GM12878 (cell line): Measurements from ENCODE around the gene PALLD. TPM values are rescaled to one million over a fixed set of nuclear protein-coding genes. Genes with fewer than 3 reads are reported as not detected.

Source experiments
- CHD2 ChIP-seq: IDR thresholded peaks from 2 replicates; pipeline ENCODE4 v1.6.1; 2011; ENCODE audit warnings: low read depth, low read length, improper control_type of control experiment, borderline replicate concordance
- CHD4 ChIP-seq: fragments of 200-600 bp; sonication (generic); IDR thresholded peaks from 2 replicates; pipeline ENCODE4 v1.6.1; 2016; ENCODE audit warnings: mild to moderate bottlenecking
- CREB1 ChIP-seq: IDR thresholded peaks from 2 replicates; pipeline ENCODE4 v1.6.1; 2012; ENCODE audit warnings: low read depth, mild to moderate bottlenecking, inconsistent platforms
- CTCF ChIP-seq, 3 experiments: IDR thresholded peaks in 2 of 3; conservative IDR thresholded peaks in 1 of 3; 2 replicates each; pipeline ENCODE4 v1.5.1; 2011; ENCODE audit warnings: low read depth in 3 of 3, low read length in 3 of 3, mild to moderate bottlenecking in 3 of 3, control low read depth in 2 of 3, moderate library complexity in 2 of 3, inconsistent platforms in 1 of 3, mixed read lengths in 1 of 3; ENCODE audit not compliant: control insufficient read depth in 2 of 3, insufficient read depth in 1 of 3; ENCODE audit errors: extremely low read depth in 1 of 3
- E2F8 ChIP-seq: fragments of 450-650 bp; IDR thresholded peaks from 2 replicates; pipeline ENCODE4 v1.6.1; 2018; ENCODE audit warnings: mild to moderate bottlenecking, low read depth, moderate library complexity; ENCODE audit not compliant: partially characterized antibody
- GABPA ChIP-seq: IDR thresholded peaks from 2 replicates; pipeline ENCODE4 v1.6.1; 2014; ENCODE audit warnings: antibody characterized with exemption, low read depth, mild to moderate bottlenecking, inconsistent platforms
- HCFC1 ChIP-seq: fragments of 150-350 bp; IDR thresholded peaks from 2 replicates; pipeline ENCODE4 v1.6.1; 2014; ENCODE audit warnings: low read length
- KDM1A ChIP-seq: fragments of 200-600 bp; sonication (generic); IDR thresholded peaks from 2 replicates; pipeline ENCODE4 v1.6.1; 2016; ENCODE audit warnings: borderline replicate concordance
- NFYA ChIP-seq: IDR thresholded peaks from 2 replicates; pipeline ENCODE4 v1.6.1; 2011; ENCODE audit warnings: low read depth, mild to moderate bottlenecking, low read length, improper control_type of control experiment, borderline replicate concordance
- RAD21 ChIP-seq: IDR thresholded peaks from 2 replicates; pipeline ENCODE4 v1.6.1; 2011; ENCODE audit warnings: mild to moderate bottlenecking, low read depth, low read length, moderate library complexity; ENCODE audit not compliant: insufficient read depth
- RBBP5 ChIP-seq: fragments of 200-600 bp; sonication (generic); conservative IDR thresholded peaks from 2 replicates; pipeline ENCODE4 v1.6.1; 2016
- RELB ChIP-seq: fragments of 450-650 bp; IDR thresholded peaks from 2 replicates; pipeline ENCODE4 v1.6.1; 2017; ENCODE audit warnings: low read depth, mild to moderate bottlenecking, moderate library complexity
- SRF ChIP-seq, 2 experiments: IDR thresholded peaks; 2 replicates each; pipeline ENCODE4 v1.6.1; 2011; ENCODE audit warnings: low read depth in 2 of 2, low read length in 2 of 2, mild to moderate bottlenecking in 1 of 2, moderate library complexity in 1 of 2
- SUPT20H ChIP-seq: IDR thresholded peaks from 2 replicates; pipeline ENCODE4 v1.6.1; 2011; ENCODE audit warnings: low read depth, mild to moderate bottlenecking, low read length, moderate library complexity, borderline replicate concordance; ENCODE audit not compliant: control insufficient read depth
- TBL1XR1 ChIP-seq: IDR thresholded peaks from 2 replicates; pipeline ENCODE4 v1.6.1; 2012; ENCODE audit warnings: low read depth, low read length, improper control_type of control experiment
- WRNIP1 ChIP-seq: IDR thresholded peaks from 2 replicates; pipeline ENCODE4 v1.6.1; 2011; ENCODE audit warnings: low read depth, low read length, improper control_type of control experiment, borderline replicate concordance
- ZNF24 ChIP-seq: fragments of 450-650 bp; IDR thresholded peaks from 2 replicates; pipeline ENCODE4 v1.6.1; 2017; ENCODE audit warnings: antibody characterized with exemption, mild to moderate bottlenecking
- polyA plus RNA-seq, 11 experiments: library from polyadenylated mRNA; depleted of rRNA in 4 of 11; unstranded in 6 of 11; stranded (reverse) in 5 of 11; fragments of >200 nt; fragmentation: Nextera tagmentation in 4 of 11; fragmentation: Illumina TruSeq in 1 of 11; extraction: Ambion mirVana in 4 of 11; extraction: Trizol in 1 of 11; gene quantifications; 1 replicate in 1 of 11; 2 replicates in 10 of 11; pipeline versions ENCODE4 v1.2.1 to v1.2.3, GENCODE V29; 2011 to 2016; ENCODE audit warnings: inconsistent platforms in 2 of 11, missing spikeins in 2 of 11, low read depth in 1 of 11
- total RNA-seq, 4 experiments: library from RNA; depleted of rRNA in 3 of 4; stranded (reverse); fragments of >200 nt in 3 of 4; fragmentation: Illumina TruSeq in 1 of 4; extraction: Trizol in 1 of 4; gene quantifications; 2 replicates each; pipeline versions ENCODE4 v1.2.1 to v1.2.3, GENCODE V29; 2013 to 2021
- TF ChIP-seq, protein P1 (sequence below): fragments of 450-650 bp; IDR thresholded peaks from 2 replicates; pipeline ENCODE4 v1.6.1; 2017; ENCODE audit warnings: borderline replicate concordance

PALLD gene
- total and polyA plus RNA-seq, 10 of the 15 experiments (the other 5 are each of a cell fraction or from before 2014, with no cell fraction given), result 1.0 to 7.7 (median 1.7) TPM

GRCh38 chr4:168710353-168710946 lies 213.6 kb downstream of the PALLD start (continued):
- TF ChIP-seq, protein P1, sequence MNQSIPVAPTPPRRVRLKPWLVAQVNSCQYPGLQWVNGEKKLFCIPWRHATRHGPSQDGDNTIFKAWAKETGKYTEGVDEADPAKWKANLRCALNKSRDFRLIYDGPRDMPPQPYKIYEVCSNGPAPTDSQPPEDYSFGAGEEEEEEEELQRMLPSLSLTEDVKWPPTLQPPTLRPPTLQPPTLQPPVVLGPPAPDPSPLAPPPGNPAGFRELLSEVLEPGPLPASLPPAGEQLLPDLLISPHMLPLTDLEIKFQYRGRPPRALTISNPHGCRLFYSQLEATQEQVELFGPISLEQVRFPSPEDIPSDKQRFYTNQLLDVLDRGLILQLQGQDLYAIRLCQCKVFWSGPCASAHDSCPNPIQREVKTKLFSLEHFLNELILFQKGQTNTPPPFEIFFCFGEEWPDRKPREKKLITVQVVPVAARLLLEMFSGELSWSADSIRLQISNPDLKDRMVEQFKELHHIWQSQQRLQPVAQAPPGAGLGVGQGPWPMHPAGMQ, result no peak
- TF ChIP-seq KDM1A (no peak), RAD21 (peak; percentile 34), TBL1XR1 (no peak), CTCF (IDR thresholded peaks at IDR 0.05 in 2 of 3, conservative IDR thresholded peaks at IDR 0.05 in 1 of 3; ENCODE audit: control insufficient read depth in 2 of 3, extremely low read depth in 1 of 3, insufficient read depth in 1 of 3, low read depth in 3 of 3, low read length in 3 of 3) (peak; percentile 9 to 57 (median 26); a peak in 4 of 6 replicates), SUPT20H (no peak), CREB1 (no peak), WRNIP1 (no peak), E2F8 (no peak), RBBP5 (no peak), HCFC1 (no peak), NFYA (no peak), GABPA (no peak), RELB (no peak), SRF (IDR thresholded peaks at IDR 0.05; ENCODE audit: low read depth in 2 of 2, low read length in 2 of 2) (no peak), ZNF24 (peak; percentile 70), CHD4 (no peak), CHD2 (no peak)
- TF ChIP-seq, all 136 proteins: peak for 5
